CD4-positive, alpha-beta T cell (primary cell): ENCODE measurements around the gene ACACB. TPM values are rescaled to one million over a fixed set of nuclear protein-coding genes. Genes with fewer than 3 reads are reported as not detected.

Source experiments
- ATAC-seq: fragments of 200-7000 bp; cut with Tn5 transposase; one replicate; pipeline ENCODE4 v1.10.0; 2022; ENCODE audit warnings: mild to moderate bottlenecking; ENCODE audit not compliant: poor library complexity
- CTCF ChIA-PET: fragments of 350-600 bp; sonication (Branson Sonifier 250); formaldehyde crosslinking; loops from one replicate; lab custom pipeline; 2021; ENCODE audit warnings: antibody characterized with exemption, inconsistent platforms; lab: Charles Lee
- POLR2A ChIA-PET: fragments of 350-600 bp; sonication (Branson Sonifier 250); formaldehyde crosslinking; loops from one replicate; lab custom pipeline; 2021; ENCODE audit warnings: antibody characterized with exemption, inconsistent platforms; lab: Charles Lee
- DNase-seq, 14 experiments: peaks; one replicate each; pipeline ENCODE4 v3.0.0-alpha.2; 2013 to 2020; ENCODE audit warnings: mixed read lengths in 2 of 14
- H3K27ac ChIP-seq, 2 donors: one replicate each; pipeline versions ENCODE4 v1.5.1 to v1.7.0; 2013; ENCODE audit warnings: low read length in 2 of 2, low read depth in 1 of 2, mild to moderate bottlenecking in 1 of 2
- H3K27me3 ChIP-seq, 2 experiments: 1 replicate in 1 of 2; 2 replicates in 1 of 2; pipeline versions ENCODE4 v1.6.1 to v1.7.0; 2013; ENCODE audit warnings: low read length in 2 of 2, control low read depth in 1 of 2, mild to moderate bottlenecking in 1 of 2, moderate library complexity in 1 of 2; ENCODE audit not compliant: insufficient read depth in 2 of 2, control insufficient read depth in 1 of 2
- H3K36me3 ChIP-seq: one replicate; pipeline ENCODE4 v1.6.1; 2013; ENCODE audit warnings: low read length, control low read depth; ENCODE audit not compliant: insufficient read depth
- H3K4me1 ChIP-seq: one replicate; pipeline ENCODE4 v1.6.1; 2013; ENCODE audit warnings: low read length, control low read depth; ENCODE audit not compliant: insufficient read depth
- H3K4me3 ChIP-seq: one replicate; pipeline ENCODE4 v1.5.1; 2013; ENCODE audit warnings: mild to moderate bottlenecking, low read length, moderate library complexity
- H3K9me3 ChIP-seq, 2 experiments: 1 replicate in 1 of 2; 2 replicates in 1 of 2; pipeline versions ENCODE4 v1.6.1 to v1.7.0; 2013; ENCODE audit warnings: low read length in 2 of 2, mild to moderate bottlenecking in 2 of 2, control low read depth in 1 of 2, moderate library complexity in 1 of 2; ENCODE audit not compliant: control insufficient read depth in 1 of 2, insufficient read depth in 1 of 2
- H3K27ac Mint-ChIP-seq: one replicate; pipeline ENCODE4 v1.8.0; 2020; ENCODE audit warnings: mixed read lengths
- H3K27me3 Mint-ChIP-seq: one replicate; pipeline ENCODE4 v1.8.0; 2021; ENCODE audit warnings: mixed read lengths
- H3K36me3 Mint-ChIP-seq: one replicate; pipeline ENCODE4 v1.8.0; 2021; ENCODE audit warnings: low read depth, mixed read lengths
- H3K4me1 Mint-ChIP-seq: one replicate; pipeline ENCODE4 v1.8.0; 2021; ENCODE audit warnings: low read depth, mixed read lengths
- H3K4me3 Mint-ChIP-seq: one replicate; pipeline ENCODE4 v1.8.0; 2020; ENCODE audit warnings: mild to moderate bottlenecking, mixed read lengths
- H3K9me3 Mint-ChIP-seq: one replicate; pipeline ENCODE4 v1.8.0; 2020; ENCODE audit warnings: mixed read lengths
- CTCF ChIP-seq: fragments of 200-600 bp; IDR thresholded peaks from one replicate; pipeline ENCODE4 v1.8.0; 2022; ENCODE audit warnings: antibody characterized with exemption, mild to moderate bottlenecking
- intact Hi-C, 2 experiments: fragments of 100-400 bp; cut with DNase I in 1 of 2; cut with micrococcal nuclease in 1 of 2; formaldehyde crosslinking; loops; one replicate each; pipeline versions ENCODE4 v1.15.1 to v1.9.0; 2023 to 2025; cut with DNase I, micrococcal nuclease
- total RNA-seq, 174 experiments: library from RNA in 2 of 174; stranded (reverse) in 2 of 174; gene quantifications; one replicate each; pipeline ENCODE4 v1.2.3 and lab custom pipeline; 2021 to 2026

The ACACB gene
- total RNA-seq, 2 experiments from 2014 or later = 30.3 to 32.2 TPM

GRCh38 chr12:109309381-109310246 lies 193.2 kb downstream of the ACACB start:
- no peaks in the 10 kb centered on the region for H3K4me1 Mint-ChIP-seq
- no peaks in the 10 kb centered on the region for H3K36me3 Mint-ChIP-seq
- ChIA-PET CTCF (no interaction called here), POLR2A (no interaction called here)
- Histone ChIP-seq H3K4me1 (peaks cover 15% of the 10 kb centered on the region), H3K36me3 (no peaks in the 10 kb centered on the region), H3K4me3 (peak overlapping the region; percentile 26), H3K27ac (no peak overlapping the region), H3K9me3 (no peaks in the 10 kb centered on the region), H3K27me3 (peaks cover 49 to 51% of the 10 kb centered on the region in 2 experiments)
- H3K27me3 Mint-ChIP-seq = peaks cover 75% of the 10 kb centered on the region
- no peak for ATAC-seq
- TF ChIP-seq CTCF = no peak
- no peak overlapping the region for H3K27ac Mint-ChIP-seq
- no peak for DNase-seq
- H3K9me3 Mint-ChIP-seq = no peaks in the 10 kb centered on the region
- peak overlapping the region; percentile 67 for H3K4me3 Mint-ChIP-seq
- intact Hi-C loops = no loop called here

GRCh38 chr12:109310247-109311125 lies 194.1 kb downstream of the ACACB start:
- no peak for ATAC-seq
- intact Hi-C loops = no loop called here
- ChIA-PET POLR2A (no interaction called here), CTCF (no interaction called here)
- peak overlapping the region; percentile 69 for H3K4me3 Mint-ChIP-seq
- H3K27me3 Mint-ChIP-seq = peaks cover 74% of the 10 kb centered on the region
- Histone ChIP-seq H3K27ac (no peak overlapping the region), H3K9me3 (no peaks in the 10 kb centered on the region), H3K4me1 (peaks cover 15% of the 10 kb centered on the region), H3K36me3 (no peaks in the 10 kb centered on the region), H3K27me3 (peaks cover 48 to 49% of the 10 kb centered on the region in 2 experiments), H3K4me3 (peak overlapping the region; percentile 22)
- DNase-seq = no peak
- TF ChIP-seq CTCF = no peak
- H3K36me3 Mint-ChIP-seq = no peaks in the 10 kb centered on the region
- no peaks in the 10 kb centered on the region for H3K4me1 Mint-ChIP-seq
- H3K9me3 Mint-ChIP-seq = no peaks in the 10 kb centered on the region
- H3K27ac Mint-ChIP-seq = no peak overlapping the region

Other genes starting within 250 kb of the ACACB start
- gene DAO, start 236.5 kb upstream of the ACACB start, total RNA-seq = not detected
- gene SVOP, start 95.5 kb upstream of the ACACB start, total RNA-seq = not detected
- gene USP30, start 64.0 kb upstream of the ACACB start, total RNA-seq = 10 to 100 TPM; 21.8 to 23.0 TPM
- gene ALKBH2, start 23.1 kb upstream of the ACACB start, total RNA-seq = 10 to 100 TPM; 12.8 to 14.0 TPM
- gene UNG, start 19.0 kb upstream of the ACACB start, total RNA-seq = 1 to 10 TPM; 3.3 to 3.6 TPM
- gene FOXN4, start 192.7 kb downstream of the ACACB start, total RNA-seq = not detected
- not detected for gene MYO1H, start 231.3 kb downstream of the ACACB start, total RNA-seq